Liver (tissue), 3 donors: Measurements from ENCODE around the gene PKD2.

Experiments used
- EGR1 ChIP-seq, 2 donors: IDR thresholded peaks; 2 replicates each; pipeline ENCODE4 v1.6.1; 2016 to 2018; ENCODE audit warnings: antibody characterized with exemption in 2 of 2, low read depth in 2 of 2
- FOXA1 ChIP-seq: IDR thresholded peaks from 2 replicates; pipeline ENCODE4 v1.6.1; 2016; ENCODE audit warnings: antibody characterized with exemption
- JUND ChIP-seq, 2 donors: IDR thresholded peaks; 2 replicates each; pipeline ENCODE4 v1.6.1; 2016; ENCODE audit warnings: antibody characterized with exemption in 2 of 2
- SP1 ChIP-seq: IDR thresholded peaks from 2 replicates; pipeline ENCODE4 v1.6.1; 2018; ENCODE audit warnings: antibody characterized with exemption, mild to moderate bottlenecking
- TAF1 ChIP-seq: conservative IDR thresholded peaks from 2 replicates; pipeline ENCODE4 v1.6.1; 2016; ENCODE audit warnings: antibody characterized with exemption, mild to moderate bottlenecking
- YY1 ChIP-seq: IDR thresholded peaks from 2 replicates; pipeline ENCODE4 v1.6.1; 2016; ENCODE audit warnings: antibody characterized with exemption, mild to moderate bottlenecking
- TF ChIP-seq, protein P1 (sequence below): fragments of 150-350 bp; IDR thresholded peaks from 2 replicates; pipeline ENCODE4 v1.5.1; 2017; ENCODE audit warnings: improper control_type of control experiment, low read depth, low read length; ENCODE audit not compliant: missing input control
- TF ChIP-seq, protein P2 (sequence below): IDR thresholded peaks from 2 replicates; pipeline ENCODE4 v1.6.1; 2016; ENCODE audit warnings: antibody characterized with exemption
- TF ChIP-seq, protein P3 (sequence below): IDR thresholded peaks from 2 replicates; pipeline ENCODE4 v1.6.1; 2016; ENCODE audit warnings: antibody characterized with exemption
- TF ChIP-seq, protein P4 (sequence below): IDR thresholded peaks from 2 replicates; pipeline ENCODE4 v1.6.1; 2016; ENCODE audit warnings: antibody characterized with exemption
- donor health status: healthy.
- donor health status: healthy.

DNA sequence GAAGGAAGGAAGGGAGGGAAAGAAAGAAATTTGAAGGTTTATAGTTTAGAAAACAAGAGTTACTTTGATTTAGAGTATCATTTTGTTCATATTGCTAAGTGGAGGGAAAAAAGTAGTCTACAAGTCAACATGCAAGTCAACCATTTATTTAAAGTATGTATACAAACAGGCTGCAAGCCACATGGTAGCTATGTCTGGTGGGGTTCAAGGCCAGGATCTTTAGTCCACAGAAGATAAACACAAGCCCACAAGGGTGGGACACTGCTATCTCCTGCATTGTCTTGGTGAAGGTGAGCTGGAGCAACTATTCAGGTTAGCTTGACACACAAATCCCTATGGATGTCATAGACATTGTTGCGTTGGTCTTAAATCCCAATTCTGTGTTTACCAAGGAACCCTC is 79.6 kb downstream of the PKD2 start:
- TF ChIP-seq, protein P1, sequence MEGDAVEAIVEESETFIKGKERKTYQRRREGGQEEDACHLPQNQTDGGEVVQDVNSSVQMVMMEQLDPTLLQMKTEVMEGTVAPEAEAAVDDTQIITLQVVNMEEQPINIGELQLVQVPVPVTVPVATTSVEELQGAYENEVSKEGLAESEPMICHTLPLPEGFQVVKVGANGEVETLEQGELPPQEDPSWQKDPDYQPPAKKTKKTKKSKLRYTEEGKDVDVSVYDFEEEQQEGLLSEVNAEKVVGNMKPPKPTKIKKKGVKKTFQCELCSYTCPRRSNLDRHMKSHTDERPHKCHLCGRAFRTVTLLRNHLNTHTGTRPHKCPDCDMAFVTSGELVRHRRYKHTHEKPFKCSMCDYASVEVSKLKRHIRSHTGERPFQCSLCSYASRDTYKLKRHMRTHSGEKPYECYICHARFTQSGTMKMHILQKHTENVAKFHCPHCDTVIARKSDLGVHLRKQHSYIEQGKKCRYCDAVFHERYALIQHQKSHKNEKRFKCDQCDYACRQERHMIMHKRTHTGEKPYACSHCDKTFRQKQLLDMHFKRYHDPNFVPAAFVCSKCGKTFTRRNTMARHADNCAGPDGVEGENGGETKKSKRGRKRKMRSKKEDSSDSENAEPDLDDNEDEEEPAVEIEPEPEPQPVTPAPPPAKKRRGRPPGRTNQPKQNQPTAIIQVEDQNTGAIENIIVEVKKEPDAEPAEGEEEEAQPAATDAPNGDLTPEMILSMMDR: no peak
- TF ChIP-seq FOXA1 (no peak), TAF1 (no peak), EGR1 (IDR thresholded peaks at IDR 0.05; ENCODE audit: low read depth in 2 of 2) (no peak), JUND (IDR thresholded peaks at IDR 0.05) (no peak), YY1 (no peak), SP1 (no peak)
- TF ChIP-seq, protein P2, sequence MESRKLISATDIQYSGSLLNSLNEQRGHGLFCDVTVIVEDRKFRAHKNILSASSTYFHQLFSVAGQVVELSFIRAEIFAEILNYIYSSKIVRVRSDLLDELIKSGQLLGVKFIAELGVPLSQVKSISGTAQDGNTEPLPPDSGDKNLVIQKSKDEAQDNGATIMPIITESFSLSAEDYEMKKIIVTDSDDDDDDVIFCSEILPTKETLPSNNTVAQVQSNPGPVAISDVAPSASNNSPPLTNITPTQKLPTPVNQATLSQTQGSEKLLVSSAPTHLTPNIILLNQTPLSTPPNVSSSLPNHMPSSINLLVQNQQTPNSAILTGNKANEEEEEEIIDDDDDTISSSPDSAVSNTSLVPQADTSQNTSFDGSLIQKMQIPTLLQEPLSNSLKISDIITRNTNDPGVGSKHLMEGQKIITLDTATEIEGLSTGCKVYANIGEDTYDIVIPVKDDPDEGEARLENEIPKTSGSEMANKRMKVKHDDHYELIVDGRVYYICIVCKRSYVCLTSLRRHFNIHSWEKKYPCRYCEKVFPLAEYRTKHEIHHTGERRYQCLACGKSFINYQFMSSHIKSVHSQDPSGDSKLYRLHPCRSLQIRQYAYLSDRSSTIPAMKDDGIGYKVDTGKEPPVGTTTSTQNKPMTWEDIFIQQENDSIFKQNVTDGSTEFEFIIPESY: no peak
- TF ChIP-seq, protein P3, sequence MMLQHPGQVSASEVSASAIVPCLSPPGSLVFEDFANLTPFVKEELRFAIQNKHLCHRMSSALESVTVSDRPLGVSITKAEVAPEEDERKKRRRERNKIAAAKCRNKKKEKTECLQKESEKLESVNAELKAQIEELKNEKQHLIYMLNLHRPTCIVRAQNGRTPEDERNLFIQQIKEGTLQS: no peak
- TF ChIP-seq, protein P4, sequence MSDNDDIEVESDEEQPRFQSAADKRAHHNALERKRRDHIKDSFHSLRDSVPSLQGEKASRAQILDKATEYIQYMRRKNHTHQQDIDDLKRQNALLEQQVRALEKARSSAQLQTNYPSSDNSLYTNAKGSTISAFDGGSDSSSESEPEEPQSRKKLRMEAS: no peak
